Progenitor cell of endocrine pancreas (in vitro differentiated cells): ENCODE results near the gene ARTN. TPM values are rescaled to one million over a fixed set of nuclear protein-coding genes. Genes with fewer than 3 reads are reported as not detected.
A peak's percentile ranks its signal among the peaks of the same experiment; 100 is the strongest.

Experiments
- DNase-seq: peaks from one replicate; pipeline ENCODE4 v3.0.0; 2021; ENCODE audit warnings: low spot score; ENCODE audit not compliant: unreplicated experiment
- H3K27ac Mint-ChIP-seq: 2 replicates; pipeline ENCODE4 v1.8.0; 2021; ENCODE audit warnings: mild to moderate bottlenecking, moderate library complexity, mixed read lengths
- H3K27me3 Mint-ChIP-seq: 2 replicates; pipeline ENCODE4 v1.8.0; 2021; ENCODE audit warnings: mixed read lengths
- H3K36me3 Mint-ChIP-seq: 2 replicates; pipeline ENCODE4 v1.8.0; 2022; ENCODE audit warnings: mixed read lengths; ENCODE audit not compliant: insufficient read depth
- H3K4me1 Mint-ChIP-seq: 2 replicates; pipeline ENCODE4 v1.8.0; 2021; ENCODE audit warnings: low read depth, mixed read lengths
- H3K4me3 Mint-ChIP-seq: 2 replicates; pipeline ENCODE4 v1.8.0; 2021; ENCODE audit warnings: low read depth, mild to moderate bottlenecking, moderate library complexity, mixed read lengths
- H3K9me3 Mint-ChIP-seq: 2 replicates; pipeline ENCODE4 v1.8.0; 2021; ENCODE audit warnings: low read depth, mixed read lengths
- total RNA-seq: library from RNA; stranded (reverse); gene quantifications from 2 replicates; pipeline ENCODE4 v1.2.1, GENCODE V29; 2021
- TF ChIP-seq, protein P1 (sequence below): fragments of 200-600 bp; sonication (generic); IDR thresholded peaks from one replicate; pipeline ENCODE4 v1.5.0; 2021; ENCODE audit warnings: antibody characterized with exemption, mild to moderate bottlenecking; ENCODE audit not compliant: unreplicated experiment

ARTN gene
- total RNA-seq, 1 donor from 2014 or later = 2.0 TPM

DNA sequence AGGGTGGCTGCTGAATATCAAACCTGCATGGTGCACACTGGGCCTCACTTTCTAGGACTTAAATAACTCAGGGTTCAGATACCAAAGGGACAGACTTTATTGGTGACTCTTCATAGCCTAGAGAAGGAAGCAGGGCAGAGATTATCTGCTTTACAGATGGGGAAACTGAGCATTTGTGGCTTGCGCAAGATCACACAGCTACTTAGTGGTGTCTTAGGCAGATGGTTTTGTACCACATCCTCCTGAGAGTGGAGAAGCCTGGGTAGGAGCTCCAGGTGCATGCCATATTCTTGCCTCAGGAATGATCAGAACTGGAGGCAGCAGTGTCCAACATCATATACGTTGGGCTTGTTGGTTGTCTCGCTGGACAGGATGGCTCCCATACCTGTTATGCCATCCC lies 29.4 kb downstream of the ARTN start:
- Mint-ChIP-seq H3K27me3 (no peaks in the 10 kb centered on the region), H3K4me1 (no peaks in the 10 kb centered on the region), H3K27ac (no peak overlapping the region), H3K36me3 (peaks cover 11% of the 10 kb centered on the region), H3K4me3 (no peak overlapping the region), H3K9me3 (no peaks in the 10 kb centered on the region)
- DNase-seq = no peak
- TF ChIP-seq, protein P1, sequence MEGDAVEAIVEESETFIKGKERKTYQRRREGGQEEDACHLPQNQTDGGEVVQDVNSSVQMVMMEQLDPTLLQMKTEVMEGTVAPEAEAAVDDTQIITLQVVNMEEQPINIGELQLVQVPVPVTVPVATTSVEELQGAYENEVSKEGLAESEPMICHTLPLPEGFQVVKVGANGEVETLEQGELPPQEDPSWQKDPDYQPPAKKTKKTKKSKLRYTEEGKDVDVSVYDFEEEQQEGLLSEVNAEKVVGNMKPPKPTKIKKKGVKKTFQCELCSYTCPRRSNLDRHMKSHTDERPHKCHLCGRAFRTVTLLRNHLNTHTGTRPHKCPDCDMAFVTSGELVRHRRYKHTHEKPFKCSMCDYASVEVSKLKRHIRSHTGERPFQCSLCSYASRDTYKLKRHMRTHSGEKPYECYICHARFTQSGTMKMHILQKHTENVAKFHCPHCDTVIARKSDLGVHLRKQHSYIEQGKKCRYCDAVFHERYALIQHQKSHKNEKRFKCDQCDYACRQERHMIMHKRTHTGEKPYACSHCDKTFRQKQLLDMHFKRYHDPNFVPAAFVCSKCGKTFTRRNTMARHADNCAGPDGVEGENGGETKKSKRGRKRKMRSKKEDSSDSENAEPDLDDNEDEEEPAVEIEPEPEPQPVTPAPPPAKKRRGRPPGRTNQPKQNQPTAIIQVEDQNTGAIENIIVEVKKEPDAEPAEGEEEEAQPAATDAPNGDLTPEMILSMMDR = no peak

DNA sequence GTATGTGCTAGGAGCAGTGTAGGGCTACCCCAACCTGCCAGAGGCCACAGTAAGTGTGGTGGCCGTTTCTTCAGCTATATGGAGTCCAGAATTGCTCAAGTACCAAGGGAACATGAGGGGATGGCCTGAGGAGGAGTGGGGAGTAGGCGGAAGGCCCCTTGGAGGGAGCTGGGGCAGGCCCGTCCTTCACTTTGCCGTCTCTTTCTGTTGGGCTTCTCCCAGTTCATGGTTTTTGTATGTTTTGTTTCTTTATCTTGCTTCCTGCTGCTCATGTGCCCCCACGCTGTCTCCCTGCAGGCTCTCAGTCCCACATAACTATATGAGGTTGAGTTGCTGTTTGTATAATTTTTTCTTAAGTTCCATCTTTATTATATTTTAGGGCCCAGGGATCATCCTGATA lies 30.3 kb downstream of the ARTN start:
- no peak for DNase-seq
- peaks cover 8% of the 10 kb centered on the region for H3K36me3 Mint-ChIP-seq
- no peak overlapping the region for H3K4me3 Mint-ChIP-seq
- no peak overlapping the region for H3K27ac Mint-ChIP-seq
- H3K9me3 Mint-ChIP-seq = no peaks in the 10 kb centered on the region
- TF ChIP-seq, protein P1 = no peak
- H3K27me3 Mint-ChIP-seq = no peaks in the 10 kb centered on the region
- no peaks in the 10 kb centered on the region for H3K4me1 Mint-ChIP-seq

DNA sequence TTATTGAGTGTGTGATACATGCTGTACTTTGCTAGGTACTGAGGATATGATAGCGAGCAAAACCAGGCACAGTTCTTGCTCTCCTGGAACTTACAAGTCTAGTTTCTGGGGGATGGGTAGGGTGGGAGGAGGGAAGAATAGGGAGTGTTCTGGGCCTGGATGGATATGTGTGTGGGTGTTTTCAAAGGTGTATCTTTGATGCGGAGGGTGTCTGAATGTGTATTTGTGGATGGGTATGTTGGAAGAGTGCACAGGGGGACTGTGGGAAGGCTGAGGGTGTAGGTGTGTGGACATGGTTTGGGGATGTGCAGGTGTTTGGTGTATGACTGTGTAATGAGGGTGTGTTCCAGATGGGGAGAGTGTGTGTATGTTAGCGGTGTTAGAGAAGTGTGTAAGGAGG lies 31.7 kb downstream of the ARTN start:
- H3K36me3 Mint-ChIP-seq = peaks cover 7% of the 10 kb centered on the region
- no peak overlapping the region for H3K4me3 Mint-ChIP-seq
- TF ChIP-seq, protein P1 = no peak
- H3K4me1 Mint-ChIP-seq = peaks cover 7% of the 10 kb centered on the region
- no peak overlapping the region for H3K27ac Mint-ChIP-seq
- no peaks in the 10 kb centered on the region for H3K27me3 Mint-ChIP-seq
- DNase-seq = no peak
- no peaks in the 10 kb centered on the region for H3K9me3 Mint-ChIP-seq

DNA sequence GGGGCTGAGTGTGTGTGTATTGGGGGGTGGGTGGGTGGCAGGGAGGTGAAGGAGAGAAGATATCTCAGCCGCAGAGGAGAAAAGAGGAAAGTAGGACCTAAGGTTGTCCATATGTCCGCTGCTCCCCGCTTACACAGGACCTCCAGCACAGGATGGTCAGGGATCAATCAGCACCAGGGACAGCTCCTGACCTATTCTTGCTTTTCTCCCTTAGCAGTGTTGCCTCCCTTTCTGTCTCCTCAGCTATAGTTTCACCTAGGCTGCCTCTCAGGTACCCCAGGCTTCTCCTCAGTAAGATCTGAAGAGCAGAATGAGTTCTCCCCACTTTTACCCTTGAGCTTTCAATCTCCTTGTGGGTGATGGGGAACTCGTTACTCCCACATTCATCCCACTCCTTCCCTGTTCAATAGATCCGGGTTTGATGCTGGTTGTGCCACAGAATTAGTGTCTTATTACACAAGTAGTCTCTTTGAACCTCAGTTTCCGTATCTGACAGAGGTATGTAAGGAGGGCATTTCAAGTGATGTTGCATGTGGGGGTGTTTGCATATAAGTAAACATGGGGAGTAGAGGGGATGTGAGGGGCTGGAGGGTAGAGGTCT lies 34.8 kb downstream of the ARTN start:
- peak; percentile 44 for DNase-seq
- H3K4me3 Mint-ChIP-seq = no peak overlapping the region
- H3K27me3 Mint-ChIP-seq = no peaks in the 10 kb centered on the region
- TF ChIP-seq, protein P1 = no peak
- H3K27ac Mint-ChIP-seq = no peak overlapping the region
- H3K36me3 Mint-ChIP-seq = peaks cover 3% of the 10 kb centered on the region
- H3K9me3 Mint-ChIP-seq = no peaks in the 10 kb centered on the region
- H3K4me1 Mint-ChIP-seq = peaks cover 12% of the 10 kb centered on the region

DNA sequence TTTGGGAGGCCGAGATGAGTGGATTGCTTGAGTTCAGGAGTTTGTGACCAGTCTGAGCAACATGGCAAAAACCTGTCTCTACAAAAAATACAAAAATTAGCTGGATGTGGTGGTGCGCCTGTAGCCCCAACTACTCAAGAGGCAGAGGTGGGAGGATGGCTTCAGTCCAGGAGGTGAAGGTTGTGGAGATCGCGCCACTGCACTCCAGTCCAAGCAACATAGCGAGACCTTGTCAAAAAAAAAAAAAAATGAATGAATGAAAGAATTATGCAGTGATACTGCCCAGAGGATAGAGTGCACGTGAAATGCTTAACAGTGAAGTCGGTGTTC lies 35.8 kb downstream of the ARTN start:
- TF ChIP-seq, protein P1 = no peak
- DNase-seq = no peak
- Mint-ChIP-seq H3K27ac (peak overlapping the region; percentile 21), H3K36me3 (peaks cover 3% of the 10 kb centered on the region), H3K4me1 (peaks cover 18% of the 10 kb centered on the region), H3K27me3 (no peaks in the 10 kb centered on the region), H3K4me3 (peak overlapping the region; percentile 95), H3K9me3 (no peaks in the 10 kb centered on the region)
